ENCODE results near the gene FAM170B. TPM values are rescaled to one million over a fixed set of nuclear protein-coding genes. Genes with fewer than 3 reads are reported as not detected.

FAM170B gene
- total and polyA plus RNA-seq, 7 experiments from 2014 or later, result 0.15 TPM; not detected in 6

Other genes starting within 250 kb of the FAM170B start
- not detected for gene LRRC18, start 194.2 kb downstream of the FAM170B start, total RNA-seq
- not detected for gene LRRC18, start 194.2 kb downstream of the FAM170B start, polyA plus RNA-seq
- gene VSTM4, start 18.5 kb downstream of the FAM170B start, total RNA-seq, result under 1 TPM in 1 of 5 experiments, not detected in 4; 0.12 TPM
- gene VSTM4, start 18.5 kb downstream of the FAM170B start, polyA plus RNA-seq, result not detected
- 10 to 100 TPM in 2 of 5 experiments, 1 to 10 TPM in 3; 1.1 to 20.2 (median 1.8) TPM for gene TMEM273, start 54.4 kb upstream of the FAM170B start, total RNA-seq
- gene TMEM273, start 54.4 kb upstream of the FAM170B start, polyA plus RNA-seq, result under 1 TPM in 1 of 2 donors, not detected in 1; 0.26 TPM
- gene C10orf71, start 165.1 kb upstream of the FAM170B start, total RNA-seq, result not detected
- gene C10orf71, start 165.1 kb upstream of the FAM170B start, polyA plus RNA-seq, result not detected

Measured in naive thymus-derived CD4-positive, alpha-beta T cell (primary cell).